Stimulated activated CD4-positive, alpha-beta T cell treated with anti-CD3 and anti-CD28 coated beads, Interleukin-2, amount 100 ng/mL, for 24 hours (primary cell): Measurements from ENCODE around the gene RNF181.
A peak's percentile ranks its signal among the peaks of the same experiment; 100 is the strongest.
"Not testable (repeated sequence)": the region's sequence is repeated elsewhere in the genome, so short reads cannot be mapped to it uniquely, and the experiment has no call there.

ENCODE experiments used
- DNase-seq, 2 donors: peaks; one replicate each; pipeline ENCODE4 v3.0.0-alpha.2; 2020

RNF181 gene

GRCh38 chr2:85595301-85596025, at the start of gene RNF181:
RNF181 (plus strand) TSS chr2:85595745; CDS start chr2:85595764, 19 bp downstream.
- DNase-seq: peak; percentile 87 to 90

GRCh38 chr2:85545780-85546240, 49.7 kb upstream of the RNF181 start:
- DNase-seq: no peak

GRCh38 chr2:85547089-85547858, 48.3 kb upstream of the RNF181 start:
- no peak for DNase-seq

- DNase-seq: no peak
Observed at GRCh38 chr2:85547859-85548607, 47.5 kb upstream of the RNF181 start.

- no peak for DNase-seq
Observed at GRCh38 chr2:85548608-85548900, 47.0 kb upstream of the RNF181 start.

- no peak for DNase-seq
Observed at GRCh38 chr2:85549095-85549494, 46.5 kb upstream of the RNF181 start.

GRCh38 chr2:85549826-85550225, 45.7 kb upstream of the RNF181 start:
- DNase-seq: no peak

GRCh38 chr2:85550486-85550885, 45.1 kb upstream of the RNF181 start:
- DNase-seq: no peak

GRCh38 chr2:85551698-85552678, 43.6 kb upstream of the RNF181 start:
- DNase-seq: peak; percentile 85 to 90

- DNase-seq: no peak
Observed at GRCh38 chr2:85553184-85553583, 42.4 kb upstream of the RNF181 start.

- DNase-seq: no peak
Observed at GRCh38 chr2:85554980-85555612, 40.4 kb upstream of the RNF181 start.

- DNase-seq: no peak
Observed at GRCh38 chr2:85557130-85557529, 38.4 kb upstream of the RNF181 start.

- DNase-seq: no peak
Observed at GRCh38 chr2:85558160-85558559, 37.4 kb upstream of the RNF181 start.

GRCh38 chr2:85560403-85560726, 35.2 kb upstream of the RNF181 start:
- DNase-seq: not testable (repeated sequence)

GRCh38 chr2:85560812-85561279, 34.7 kb upstream of the RNF181 start:
- no peak for DNase-seq

GRCh38 chr2:85561280-85562212, 34.0 kb upstream of the RNF181 start, which contains the start of gene GGCX:
GGCX (minus strand) TSS chr2:85561493; CDS start chr2:85561428, 65 bp downstream.
- peak; percentile 94 to 97 for DNase-seq

- no peak for DNase-seq
Observed at GRCh38 chr2:85564144-85564563, 31.4 kb upstream of the RNF181 start.

GRCh38 chr2:85566265-85566664, 29.3 kb upstream of the RNF181 start:
- no peak for DNase-seq

- DNase-seq: no peak
Observed at GRCh38 chr2:85575739-85576138, 19.8 kb upstream of the RNF181 start.

- DNase-seq: no peak
Observed at GRCh38 chr2:85577063-85577385, 18.5 kb upstream of the RNF181 start.
